GM18858 (cell line): Measurements from ENCODE around the gene ZNF532.
"Not testable (repeated sequence)": the region's sequence is repeated elsewhere in the genome, so short reads cannot be mapped to it uniquely, and the experiment has no call there.

ENCODE experiments used
- ATAC-seq: cut with Tn5 transposase; IDR thresholded peaks from one replicate; pipeline ENCODE4 v1.9.1; 2021; ENCODE audit not compliant: unreplicated experiment

ZNF532 gene

GRCh38 chr18:58864146-58865032, at the start of gene ZNF532:
Gene ZNF532, plus strand, starts transcription at chr18:58864877. CDS start in a region left out here.
- ATAC-seq: no peak

DNA sequence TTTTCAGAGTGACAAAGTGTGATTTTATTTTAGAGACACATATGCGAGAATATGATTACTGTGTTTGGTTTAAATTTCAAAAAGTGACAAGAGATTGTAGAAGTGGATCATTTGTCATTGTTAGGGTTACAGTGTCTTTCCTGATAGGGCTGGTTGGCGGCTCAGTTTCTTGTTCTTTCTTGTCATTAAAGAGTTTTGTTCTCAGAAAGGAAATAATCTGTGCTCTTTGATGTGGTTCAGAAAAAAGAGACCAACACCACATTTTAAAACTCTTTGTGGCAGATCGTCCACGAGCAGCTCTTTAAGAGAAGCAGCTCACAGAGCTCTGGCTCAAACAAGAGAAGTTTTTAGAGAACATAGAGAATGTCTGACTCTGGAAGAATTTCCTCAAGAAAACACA, 45.6 kb upstream of the ZNF532 start:
- no peak for ATAC-seq

DNA sequence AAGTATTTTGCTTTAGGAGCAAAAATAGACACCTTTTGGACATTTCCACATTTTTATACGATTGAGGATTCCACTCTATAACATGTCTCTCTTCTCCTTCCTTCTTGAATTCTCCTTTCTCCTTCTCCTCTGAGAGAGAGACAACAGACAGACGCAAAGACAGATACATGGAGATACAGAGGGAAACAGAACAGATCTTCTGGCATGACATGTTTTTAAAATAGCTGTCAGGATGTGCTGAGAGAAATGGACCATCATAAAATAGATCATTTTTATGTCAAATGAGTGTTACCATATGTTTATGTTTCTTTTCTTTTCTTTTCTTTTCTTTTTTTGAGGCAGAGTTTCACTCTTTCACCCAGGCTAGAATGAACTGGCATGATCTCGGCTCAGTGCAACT, 44.4 kb upstream of the ZNF532 start:
- no peak for ATAC-seq

- ATAC-seq: no peak
Observed at GRCh38 chr18:58822944-58823343, 41.7 kb upstream of the ZNF532 start.

DNA sequence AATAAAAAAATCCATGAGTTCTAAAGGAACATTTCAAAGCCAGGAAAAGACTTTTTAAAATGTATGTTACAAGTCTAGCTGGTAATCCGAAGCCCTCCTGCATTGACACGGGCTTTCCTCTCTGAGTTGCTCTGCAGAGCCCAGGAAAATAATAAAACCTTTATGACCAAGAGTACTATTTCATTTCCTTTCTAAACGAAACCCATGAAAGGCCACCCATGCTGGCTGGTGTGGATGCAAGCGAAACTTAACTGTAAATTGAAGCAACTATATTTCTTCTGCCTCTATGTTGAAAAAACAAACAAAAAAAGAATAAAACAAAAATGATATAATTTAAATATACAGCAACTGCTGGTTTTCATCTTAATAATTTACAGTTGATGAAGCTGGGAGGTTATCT, 41.3 kb upstream of the ZNF532 start:
- ATAC-seq: no peak

GRCh38 chr18:58826926-58827325, 37.8 kb upstream of the ZNF532 start:
- ATAC-seq: not testable (repeated sequence)

DNA sequence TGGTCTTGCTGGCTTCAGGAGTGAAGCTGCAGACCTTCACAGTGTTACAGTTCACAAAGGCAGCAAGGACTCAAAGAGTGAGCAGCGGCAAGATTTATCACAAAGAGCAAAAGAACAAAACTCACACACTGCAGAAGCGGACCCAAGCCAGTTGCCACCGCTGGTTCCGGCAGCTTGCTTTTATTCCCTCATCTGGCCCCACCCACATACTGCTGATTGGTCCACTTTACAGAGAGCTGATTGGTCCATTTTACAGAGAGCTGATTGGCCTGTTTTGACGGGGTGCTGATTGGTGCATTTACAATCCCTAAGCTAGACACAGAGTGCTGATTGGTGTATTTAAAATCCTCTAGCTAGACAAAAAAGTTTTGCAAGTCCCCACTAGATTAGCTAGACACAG, 37.2 kb upstream of the ZNF532 start:
- no peak for ATAC-seq

DNA sequence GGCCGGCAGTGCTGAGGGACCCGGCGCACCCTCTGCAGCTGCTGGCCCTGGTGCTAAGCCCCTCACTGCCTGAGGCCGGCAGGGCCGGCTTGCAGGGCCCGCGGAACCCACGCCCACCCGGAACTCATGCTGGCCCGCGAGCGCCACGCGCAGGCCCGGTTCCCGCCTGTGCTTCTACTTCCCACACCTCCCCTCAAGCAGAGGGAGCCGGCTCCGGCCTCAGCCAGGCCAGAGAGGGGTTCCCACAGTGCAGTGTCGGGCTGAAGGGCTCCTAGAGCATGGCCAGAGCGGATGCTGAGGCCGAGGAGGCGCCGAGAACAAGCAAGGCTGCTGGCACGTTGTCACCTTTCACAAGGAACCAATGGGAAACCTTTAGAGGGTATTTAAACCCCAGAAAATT, 36.8 kb upstream of the ZNF532 start:
- ATAC-seq: no peak

- no peak for ATAC-seq
Observed at GRCh38 chr18:58828399-58829121, 36.1 kb upstream of the ZNF532 start.

- no peak for ATAC-seq
Observed at GRCh38 chr18:58829263-58829662, 35.4 kb upstream of the ZNF532 start.

DNA sequence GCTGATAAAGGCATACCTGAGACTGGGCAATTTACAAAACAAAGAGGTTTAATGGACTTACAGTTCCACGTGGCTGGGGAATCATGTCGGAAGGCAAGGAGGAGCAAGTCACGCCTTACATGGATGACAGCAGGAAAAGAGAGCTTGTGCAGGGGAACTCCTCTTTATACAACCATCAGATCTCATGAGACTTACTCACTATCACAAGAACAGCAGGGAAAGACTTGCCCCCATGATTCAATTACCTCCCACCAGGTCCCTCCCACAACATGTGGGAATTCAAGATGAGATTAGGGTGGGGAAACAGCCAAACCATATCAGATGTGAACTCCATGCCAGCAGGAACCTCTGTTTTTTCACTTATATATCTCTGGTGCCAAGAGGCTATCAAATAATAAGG, 34.8 kb upstream of the ZNF532 start:
- not testable (repeated sequence) for ATAC-seq

DNA sequence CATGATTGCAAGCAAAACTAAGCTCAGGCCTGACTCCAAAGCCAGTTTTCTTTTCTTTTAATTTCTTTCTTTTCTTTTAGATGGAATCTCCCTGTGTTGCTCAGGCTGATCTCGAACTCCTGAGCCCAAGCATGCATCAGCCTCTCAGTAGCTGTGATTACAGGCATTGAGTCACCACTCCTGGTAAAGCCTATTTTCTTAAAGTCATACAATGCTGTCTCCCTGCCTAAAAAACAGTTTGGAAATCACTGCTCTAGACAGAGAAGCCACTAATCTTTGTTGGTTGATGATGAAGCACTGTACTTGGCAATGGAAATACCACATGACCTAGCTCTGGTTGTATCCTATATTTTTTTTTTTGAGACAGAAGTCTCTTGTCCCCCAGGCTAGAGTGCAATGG, 33.1 kb upstream of the ZNF532 start:
- no peak for ATAC-seq

GRCh38 chr18:58838165-58838860, 26.4 kb upstream of the ZNF532 start:
- ATAC-seq: no peak

DNA sequence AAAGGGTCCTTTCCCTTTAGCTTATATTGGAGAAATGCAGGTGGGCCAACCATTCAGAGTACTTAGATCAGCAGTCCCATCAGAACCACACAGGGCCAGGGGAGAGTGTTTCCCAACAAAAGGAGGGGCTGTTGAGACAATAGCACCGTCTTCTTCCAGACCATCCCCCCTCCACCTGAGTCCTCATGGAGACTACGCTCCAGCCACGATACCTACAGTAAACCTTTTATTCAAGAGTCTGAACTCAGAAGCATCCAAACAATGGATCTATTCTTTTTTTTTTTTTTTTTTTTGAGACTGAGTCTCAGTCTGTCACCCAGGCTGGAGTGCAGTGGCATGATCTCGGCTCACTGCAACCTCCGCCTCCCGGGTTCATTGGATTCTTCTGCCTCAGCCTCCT, 25.7 kb upstream of the ZNF532 start:
- ATAC-seq: no peak

- ATAC-seq: no peak
Observed at GRCh38 chr18:58842978-58843687, 21.5 kb upstream of the ZNF532 start.

DNA sequence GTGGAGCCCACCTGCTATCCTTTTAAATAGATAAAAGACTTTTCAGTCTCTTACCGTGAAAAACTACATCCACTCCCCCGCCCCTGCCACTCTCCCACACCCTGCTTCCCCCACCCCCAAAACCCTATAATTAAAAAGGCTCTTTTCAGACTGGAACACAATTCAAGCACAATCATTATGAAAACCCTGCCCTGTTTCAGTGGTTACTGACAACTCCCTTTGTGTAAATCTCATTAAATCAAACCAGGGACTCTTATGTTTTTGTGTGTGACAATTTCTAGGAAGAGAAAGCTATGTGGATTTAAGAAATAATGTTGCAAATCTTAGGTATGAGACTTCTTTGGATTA, 21.0 kb upstream of the ZNF532 start:
- ATAC-seq: no peak

GRCh38 chr18:58844871-58845270, 19.8 kb upstream of the ZNF532 start:
- no peak for ATAC-seq

DNA sequence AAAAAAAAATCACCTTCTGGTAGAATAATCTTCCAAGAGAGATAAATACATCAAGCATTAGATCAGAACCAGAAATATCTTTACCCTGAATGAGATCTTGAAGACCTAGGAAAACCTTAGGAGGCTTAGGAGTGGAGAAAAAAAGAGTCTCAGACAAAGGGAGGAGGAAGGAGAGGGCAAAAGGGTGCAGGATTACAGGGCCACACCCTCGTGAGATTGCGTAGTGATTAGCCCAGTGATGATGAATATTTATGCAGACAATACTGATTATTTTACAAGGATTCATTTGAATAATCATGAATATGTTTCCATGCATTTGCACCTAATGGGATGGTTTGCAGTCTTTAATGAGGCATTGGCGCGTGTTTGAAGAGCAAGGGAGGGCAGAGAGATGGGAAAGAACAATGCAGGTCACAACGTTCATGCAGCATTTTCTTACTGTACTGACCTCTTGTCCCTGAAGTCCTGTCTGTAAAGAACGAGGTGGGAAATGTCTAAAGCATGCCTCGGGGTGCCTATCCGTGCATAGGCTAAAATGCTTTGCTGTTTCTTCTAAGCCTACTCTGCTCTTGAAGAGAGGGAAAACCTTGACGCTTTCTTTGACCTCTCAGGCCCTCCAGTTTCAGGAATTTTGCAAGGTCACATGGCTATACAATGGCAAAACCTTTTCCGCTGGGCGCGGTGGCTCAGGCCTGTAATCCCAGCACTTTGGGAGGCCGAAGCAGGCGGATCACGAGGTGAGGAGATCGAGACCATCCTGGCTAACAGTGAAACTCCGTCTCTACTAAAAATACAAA, 18.6 kb upstream of the ZNF532 start:
- ATAC-seq: no peak

- ATAC-seq: no peak
Observed at GRCh38 chr18:58847383-58848071, 17.1 kb upstream of the ZNF532 start.

DNA sequence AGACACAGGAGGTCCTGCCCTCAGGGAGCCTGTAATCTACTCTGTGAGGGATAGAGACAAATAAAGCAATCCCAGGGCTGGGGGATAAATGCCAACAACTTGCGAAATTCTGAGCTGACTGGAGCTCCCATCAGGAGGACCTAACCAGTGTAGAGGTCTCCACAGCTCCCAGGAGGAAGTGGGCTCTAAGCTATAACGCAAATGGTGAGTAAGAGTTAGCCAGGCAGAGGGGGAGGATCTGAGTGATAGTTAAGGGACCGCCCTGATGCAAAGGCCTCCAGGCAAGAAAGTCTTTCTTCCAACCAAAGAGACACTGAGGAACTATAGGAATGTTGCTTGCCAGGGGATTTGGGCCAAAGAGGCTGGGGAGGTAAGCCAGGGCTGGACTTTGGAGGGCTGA, 16.0 kb upstream of the ZNF532 start:
- ATAC-seq: no peak
